ENCODE results near the gene TP63.

TP63 gene

GRCh38 chr3:189685291-189685690 lies 54.1 kb downstream of the TP63 start:
- TF ChIP-seq ZFP30 (CRISPR knock-in tag; IDR thresholded peaks at IDR 0.05): no peak
- TF ChIP-seq SNAI2 (CRISPR knock-in tag; IDR thresholded peaks at IDR 0.05): no peak
- no peak for TF ChIP-seq TSHZ2 (CRISPR knock-in tag; IDR thresholded peaks at IDR 0.05)
- no peak for TF ChIP-seq PATZ1 (CRISPR knock-in tag; IDR thresholded peaks at IDR 0.05; ENCODE audit: borderline replicate concordance)
- TF ChIP-seq ZNF70 (CRISPR knock-in tag; IDR thresholded peaks at IDR 0.05): no peak
- TF ChIP-seq GLIS3 (CRISPR knock-in tag; IDR thresholded peaks at IDR 0.05): no peak
- no peak for TF ChIP-seq OSR1 (CRISPR knock-in tag; IDR thresholded peaks at IDR 0.05)
- TF ChIP-seq BACH2 (CRISPR knock-in tag; IDR thresholded peaks at IDR 0.05; ENCODE audit: borderline replicate concordance): no peak
- no peak for TF ChIP-seq PPARA (CRISPR knock-in tag; IDR thresholded peaks at IDR 0.05; ENCODE audit: borderline replicate concordance)
- TF ChIP-seq ZC3H10 (CRISPR knock-in tag; IDR thresholded peaks at IDR 0.05): no peak
- no peak for TF ChIP-seq TOX (CRISPR knock-in tag; IDR thresholded peaks at IDR 0.05; ENCODE audit: borderline replicate concordance)
- no peak for ATAC-seq

GRCh38 chr3:189685860-189686259 lies 54.7 kb downstream of the TP63 start:
- no peak for TF ChIP-seq ZC3H10 (CRISPR knock-in tag; IDR thresholded peaks at IDR 0.05)
- no peak for ATAC-seq

GRCh38 chr3:189687475-189687874 lies 56.3 kb downstream of the TP63 start:
- TF ChIP-seq CSRNP3 (CRISPR knock-in tag; IDR thresholded peaks at IDR 0.05) (no peak), ISL1 (CRISPR knock-in tag; IDR thresholded peaks at IDR 0.05) (no peak), ZNF8 (CRISPR knock-in tag; IDR thresholded peaks at IDR 0.05) (no peak), TOX (CRISPR knock-in tag; IDR thresholded peaks at IDR 0.05; ENCODE audit: borderline replicate concordance) (no peak), ZFP3 (CRISPR knock-in tag; IDR thresholded peaks at IDR 0.05) (no peak), PPARA (CRISPR knock-in tag; IDR thresholded peaks at IDR 0.05; ENCODE audit: borderline replicate concordance) (no peak), CREB5 (CRISPR knock-in tag; IDR thresholded peaks at IDR 0.05; ENCODE audit: low read depth) (no peak), BACH2 (CRISPR knock-in tag; IDR thresholded peaks at IDR 0.05; ENCODE audit: borderline replicate concordance) (no peak), TSHZ2 (CRISPR knock-in tag; IDR thresholded peaks at IDR 0.05) (no peak), TCF4 (CRISPR knock-in tag; IDR thresholded peaks at IDR 0.05; ENCODE audit: borderline replicate concordance) (no peak), CSDC2 (CRISPR knock-in tag; IDR thresholded peaks at IDR 0.05) (no peak), ARNTL (CRISPR knock-in tag; IDR thresholded peaks at IDR 0.05; ENCODE audit: borderline replicate concordance, low read depth) (no peak), ZNF70 (CRISPR knock-in tag; IDR thresholded peaks at IDR 0.05) (no peak)
- ATAC-seq: no peak

Data from SK-N-SH treated with all-trans-retinoic acid at 6 μM for 48 hours (cell line).